ENCODE measurements around the gene ABRACL. TPM values are rescaled to one million over a fixed set of nuclear protein-coding genes. Genes with fewer than 3 reads are reported as not detected.
"Not testable (repeated sequence)": the region's sequence is repeated elsewhere in the genome, so short reads cannot be mapped to it uniquely, and the experiment has no call there.

The ABRACL gene
- total and polyA plus RNA-seq, 2 of the 8 experiments (the other 6 are each of a cell fraction or from before 2014, with no cell fraction given), result 103 to 167 TPM

- no peak for TF ChIP-seq HDAC2 (IDR thresholded peaks at IDR 0.05; ENCODE audit: borderline replicate concordance in 1 of 2, low read depth in 2 of 2, low read length in 2 of 2)
- no peak for TF ChIP-seq KDM4A (IDR thresholded peaks at IDR 0.05; ENCODE audit: low read depth, low read length, severe bottlenecking)
- TF ChIP-seq CTBP2 (IDR thresholded peaks at IDR 0.05; ENCODE audit: borderline replicate concordance, insufficient read depth, insufficient read length, low read length), result no peak
- TF ChIP-seq POLR2AphosphoS5 (IDR thresholded peaks at IDR 0.05; ENCODE audit: low read depth, low read length), result no peak
- no peak for TF ChIP-seq BCL11A (IDR thresholded peaks at IDR 0.05; ENCODE audit: low read depth in 2 of 2, low read length in 2 of 2)
- no peak for TF ChIP-seq POU5F1 (IDR thresholded peaks at IDR 0.05; ENCODE audit: low read depth, low read length)
- TF ChIP-seq ATF2 (IDR thresholded peaks at IDR 0.05; ENCODE audit: low read length), result no peak
- TF ChIP-seq SP4 (IDR thresholded peaks at IDR 0.05; ENCODE audit: low read length), result no peak
Measured at GRCh38 chr6:139020689-139021088, 7.9 kb upstream of the ABRACL start (continued).

- H2BK20ac ChIP-seq (ENCODE audit: low read length); H4K8ac ChIP-seq (ENCODE audit: extremely low read depth, insufficient read depth, low read length); H3K27ac ChIP-seq (ENCODE audit: low read depth, low read length); H3K4ac ChIP-seq (replicated peaks; ENCODE audit: insufficient read length, low read depth, low read length); FAIRE-seq; H2BK5ac ChIP-seq (ENCODE audit: low read depth, low read length); H3K4me2 ChIP-seq (ENCODE audit: insufficient read depth in 1 of 2, low read depth in 2 of 2, low read length in 2 of 2); H4K91ac ChIP-seq (replicated peaks; ENCODE audit: insufficient read length, low read length); DNase-seq (ENCODE audit: low read depth in 1 of 2, low spot score in 2 of 2); H2BK12ac ChIP-seq (ENCODE audit: low read depth, low read length); H3K9me3 ChIP-seq (ENCODE audit: insufficient read depth in 2 of 2, low read depth in 1 of 2, low read length in 1 of 2); H2BK15ac ChIP-seq (ENCODE audit: low read length); H3K4me3 ChIP-seq (ENCODE audit: extremely low read depth in 1 of 4, insufficient read depth in 2 of 4, low read depth in 3 of 4, low read length in 4 of 4); CTCF ChIA-PET (ENCODE audit: partially characterized antibody); H2BK120ac ChIP-seq (replicated peaks; ENCODE audit: low read depth, low read length); H3K79me1 ChIP-seq (ENCODE audit: low read depth, low read length); H3K18ac ChIP-seq (ENCODE audit: extremely low read depth, low read length); H4K20me1 ChIP-seq (replicated peaks in 1 of 2; ENCODE audit: control insufficient read depth in 1 of 2, insufficient read depth in 2 of 2, low read length in 2 of 2); H3K23ac ChIP-seq (ENCODE audit: insufficient read length); H3K14ac ChIP-seq (ENCODE audit: insufficient read length); H2AK5ac ChIP-seq (ENCODE audit: low read depth, low read length); H3K9ac ChIP-seq (replicated peaks in 1 of 4; ENCODE audit: extremely low read depth in 1 of 4, low read depth in 3 of 4, low read length in 3 of 4); H3K36me3 ChIP-seq (ENCODE audit: control insufficient read depth in 2 of 4, insufficient read depth in 4 of 4, low read length in 3 of 4); H2AFZ ChIP-seq (ENCODE audit: low read length); H4K5ac ChIP-seq (ENCODE audit: insufficient read length, low read depth, low read length); H3K27me3 ChIP-seq (replicated peaks in 1 of 4; ENCODE audit: control insufficient read depth in 3 of 4, extremely low read depth in 1 of 4, insufficient read depth in 3 of 4, low read length in 3 of 4); H3K56ac ChIP-seq (replicated peaks; ENCODE audit: insufficient read length, low read depth, low read length); POLR2A ChIA-PET (ENCODE audit: partially characterized antibody): not testable (repeated sequence)
- whole genome bisulfite sequencing, 2 experiments (ENCODE audit: extremely low coverage in 1 of 2, insufficient coverage in 1 of 2, insufficient read length in 1 of 2, insufficient replicate concordance in 2 of 2, low coverage in 1 of 2, low lambda C conversion rate in 2 of 2, missing lambda C conversion rate in 1 of 2), result 78% methylated on average over 2 of the region's 3 CpGs; no CpG with 5 or more reads in 1 of the 2 experiments
- Histone ChIP-seq H3K4me1 (replicated peaks in 1 of 4; ENCODE audit: control insufficient read depth in 3 of 4, insufficient read depth in 4 of 4, low read length in 3 of 4) (peaks cover 2 to 10% (median 7%) of the 10 kb centered on the region in 4 experiments; a peak in 4 of 7 replicates), H3K23me2 (ENCODE audit: low read depth, low read length) (peaks cover 11% of the 10 kb centered on the region), H3K79me2 (ENCODE audit: control insufficient read depth in 1 of 2, insufficient read depth in 2 of 2, low read length in 2 of 2) (peaks cover 0 to 22% of the 10 kb centered on the region in 2 experiments; a peak in 3 of 4 replicates)
Measured at GRCh38 chr6:139025416-139025815, 3.1 kb upstream of the ABRACL start.
